Prostate gland (tissue), 2 donors: ENCODE results near the gene TNFSF9. TPM values are rescaled to one million over a fixed set of nuclear protein-coding genes. Genes with fewer than 3 reads are reported as not detected.
"Not testable (repeated sequence)": the region's sequence is repeated elsewhere in the genome, so short reads cannot be mapped to it uniquely, and the experiment has no call there.

Source experiments
- DNase-seq: peaks from one replicate; pipeline ENCODE4 v3.0.0-alpha.2; 2019; ENCODE audit warnings: low spot score
- H3K27ac ChIP-seq, 2 donors: fragments of 200-600 bp; sonication (generic); 2 replicates each; pipeline ENCODE4 v1.5.1; 2017 to 2019
- H3K27me3 ChIP-seq: fragments of 200-600 bp; sonication (generic); replicated peaks from 2 replicates; pipeline ENCODE4 v1.5.1; 2019; ENCODE audit not compliant: insufficient read depth
- H3K36me3 ChIP-seq, 2 donors: fragments of 200-600 bp; sonication (generic); 1 replicate in 1 of 2; 2 replicates in 1 of 2; pipeline versions ENCODE4 v1.5.1 to v1.8.1; 2017 to 2019
- H3K4me1 ChIP-seq: fragments of 200-600 bp; sonication (generic); replicated peaks from 2 replicates; pipeline ENCODE4 v1.5.1; 2019
- H3K4me3 ChIP-seq, 2 donors: fragments of 200-600 bp; sonication (generic); 2 replicates each; pipeline ENCODE4 v1.5.1; 2017 to 2019
- H3K9me3 ChIP-seq: fragments of 200-600 bp; sonication (generic); 2 replicates; pipeline ENCODE4 v1.5.1; 2017
- CTCF ChIP-seq, 4 experiments: fragments of 200-600 bp in 2 of 4; fragments of 450-650 bp in 2 of 4; sonication (generic) in 2 of 4; IDR thresholded peaks; 1 replicate in 3 of 4; 2 replicates in 1 of 4; pipeline ENCODE4 v1.5.1; 2016 to 2019; ENCODE audit warnings: antibody characterized with exemption in 4 of 4, mild to moderate bottlenecking in 2 of 4, moderate library complexity in 2 of 4
- POLR2A ChIP-seq: fragments of 450-650 bp; IDR thresholded peaks from one replicate; pipeline ENCODE4 v1.6.1; 2016; ENCODE audit warnings: antibody characterized with exemption, mild to moderate bottlenecking
- POLR2AphosphoS5 ChIP-seq: sonication (generic); formaldehyde crosslinking; IDR thresholded peaks from one replicate; pipeline ENCODE4 v1.6.1; 2017; ENCODE audit warnings: antibody characterized with exemption
- WGBS: methylation state at CpG from one replicate; pipeline ENCODE4 v1.1.5; 2018; 5-methylcytosine and 5-hydroxymethylcytosine counted together
- intact Hi-C: fragments of 100-400 bp; cut with DNase I; formaldehyde crosslinking; loops from one replicate; pipeline ENCODE4 v1.14.2; 2022
- total RNA-seq, 2 donors: library from RNA; depleted of rRNA; stranded (reverse); fragments of >200 nt; gene quantifications; one replicate each; pipeline ENCODE4 v1.1.0, GENCODE V29; 2016

The TNFSF9 gene
- total RNA-seq, 2 donors from 2014 or later, result 4.5 TPM; not detected in 1

GRCh38 chr19:6576869-6577475 lies 46.1 kb downstream of the TNFSF9 start:
- intact Hi-C loops, result no loop called here
- Histone ChIP-seq H3K4me1 (no peaks in the 10 kb centered on the region), H3K4me3 (no peak overlapping the region), H3K36me3 (no peaks in the 10 kb centered on the region), H3K9me3 (no peaks in the 10 kb centered on the region), H3K27ac (no peak overlapping the region), H3K27me3 (no peaks in the 10 kb centered on the region)
- TF ChIP-seq CTCF (IDR thresholded peaks at IDR 0.05), result no peak
- no peak for TF ChIP-seq POLR2A
- no peak for TF ChIP-seq POLR2AphosphoS5
- DNase-seq, result no peak
- 67% methylated on average over 5 of the region's 5 CpGs for WGBS

DNA sequence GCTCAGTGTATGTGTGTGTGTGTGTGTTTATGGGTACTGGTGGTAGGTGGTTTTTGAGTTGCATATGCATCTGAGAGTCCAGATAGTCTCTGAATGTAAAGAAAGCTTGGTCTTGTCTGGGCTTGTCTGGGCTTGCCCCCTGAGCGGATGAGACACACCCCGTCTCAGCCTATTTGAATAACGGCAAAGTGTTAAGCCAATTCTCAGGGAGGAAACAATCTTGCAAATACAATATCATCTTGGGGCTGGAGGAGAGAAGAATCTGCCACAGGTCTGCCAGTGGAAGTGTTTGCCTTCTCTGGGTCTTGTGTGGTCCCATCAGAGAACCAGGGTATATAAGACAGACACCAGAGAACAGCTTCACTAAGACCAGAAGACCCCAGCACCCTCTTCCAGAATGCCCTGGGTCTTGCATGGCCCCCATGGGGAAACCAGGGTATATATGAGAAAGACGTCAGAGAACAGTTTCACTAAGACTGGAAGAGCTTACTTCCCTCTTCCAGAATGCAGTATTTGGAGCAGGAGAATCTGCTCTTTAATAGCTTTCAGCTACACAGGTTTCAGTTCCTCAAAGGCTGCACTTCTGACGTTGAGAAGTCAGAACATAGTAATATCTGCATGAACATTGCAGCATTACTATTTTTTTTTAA lies 46.8 kb downstream of the TNFSF9 start:
- Histone ChIP-seq H3K27ac (no peak overlapping the region), H3K4me1 (no peaks in the 10 kb centered on the region), H3K27me3 (no peaks in the 10 kb centered on the region), H3K36me3 (no peaks in the 10 kb centered on the region), H3K4me3 (no peak overlapping the region), H3K9me3 (no peaks in the 10 kb centered on the region)
- intact Hi-C loops, result no loop called here
- 43% methylated on average over 5 of the region's 5 CpGs for WGBS
- TF ChIP-seq POLR2AphosphoS5 (no peak), CTCF (IDR thresholded peaks at IDR 0.05) (no peak), POLR2A (no peak)
- no peak for DNase-seq

- Histone ChIP-seq H3K27me3 (no peaks in the 10 kb centered on the region), H3K4me1 (no peaks in the 10 kb centered on the region), H3K9me3 (no peaks in the 10 kb centered on the region), H3K36me3 (no peaks in the 10 kb centered on the region), H3K27ac (no peak overlapping the region), H3K4me3 (no peak overlapping the region)
- DNase-seq, result no peak
- intact Hi-C loops, result no loop called here
- TF ChIP-seq POLR2AphosphoS5 (no peak), POLR2A (no peak), CTCF (IDR thresholded peaks at IDR 0.05) (no peak)
- WGBS, result 83% methylated on average over 7 of the region's 7 CpGs
These were observed 48.8 kb downstream of the TNFSF9 start for GRCh38 chr19:6579450-6580178.

- Histone ChIP-seq H3K9me3 (no peaks in the 10 kb centered on the region), H3K27ac (no peak overlapping the region), H3K27me3 (no peaks in the 10 kb centered on the region), H3K4me1 (no peaks in the 10 kb centered on the region), H3K36me3 (no peaks in the 10 kb centered on the region), H3K4me3 (no peak overlapping the region)
- intact Hi-C loops, result no loop called here
- no peak for TF ChIP-seq POLR2A
- TF ChIP-seq POLR2AphosphoS5, result no peak
- no peak for TF ChIP-seq CTCF (IDR thresholded peaks at IDR 0.05)
- WGBS, result 68% methylated on average over 8 of the region's 8 CpGs
- DNase-seq, result no peak
These were observed 49.5 kb downstream of the TNFSF9 start for GRCh38 chr19:6580313-6580712.

- H3K9me3 ChIP-seq, H3K36me3 ChIP-seq, DNase-seq, H3K4me1 ChIP-seq, H3K4me3 ChIP-seq, H3K27ac ChIP-seq, intact Hi-C loops, H3K27me3 ChIP-seq: not testable (repeated sequence)
- 84% methylated on average over 16 of the region's 16 CpGs for WGBS
These were observed 52.0 kb downstream of the TNFSF9 start for GRCh38 chr19:6582515-6583484.
